ENCODE data around the gene TBCEL. TPM values are rescaled to one million over a fixed set of nuclear protein-coding genes. Genes with fewer than 3 reads are reported as not detected.

TBCEL gene
- total RNA-seq, 1 donor from 2014 or later, result 31.2 TPM

DNA sequence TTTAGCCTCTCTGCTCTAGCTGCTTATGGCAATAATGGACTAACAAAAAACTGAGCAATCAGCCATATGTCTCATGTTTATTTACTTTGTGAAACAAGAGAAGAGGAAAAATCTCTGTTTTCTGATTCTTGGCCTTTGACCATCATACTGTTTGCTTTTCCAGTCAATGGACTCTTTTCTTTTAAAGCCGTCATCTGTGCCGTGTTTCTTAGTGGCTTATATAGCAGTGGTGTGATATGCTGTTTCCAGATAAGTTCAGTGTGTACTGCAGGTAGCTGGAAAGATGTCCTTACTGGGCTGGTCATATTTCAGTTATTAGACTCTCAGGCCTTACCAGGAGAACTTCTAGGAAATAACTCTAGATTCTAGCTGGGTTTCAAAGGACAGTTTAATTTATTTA, 43.6 kb downstream of the TBCEL start:
- Mint-ChIP-seq H3K4me1 (ENCODE audit: unreplicated experiment) (peaks cover 10% of the 10 kb centered on the region), H3K36me3 (ENCODE audit: low read depth, unreplicated experiment) (peaks cover 25% of the 10 kb centered on the region), H3K27ac (ENCODE audit: unreplicated experiment) (no peak overlapping the region), H3K4me3 (ENCODE audit: unreplicated experiment) (no peak overlapping the region), H3K27me3 (ENCODE audit: unreplicated experiment) (no peaks in the 10 kb centered on the region), H3K9me3 (ENCODE audit: unreplicated experiment) (no peaks in the 10 kb centered on the region)
- no peak for DNase-seq (ENCODE audit: low spot score)
- TF ChIP-seq CTCF (IDR thresholded peaks at IDR 0.05; ENCODE audit: unreplicated experiment), result no peak

GRCh38 chr11:121067962-121068647, 44.2 kb downstream of the TBCEL start:
- H3K9me3 Mint-ChIP-seq (ENCODE audit: unreplicated experiment), result no peaks in the 10 kb centered on the region

DNA sequence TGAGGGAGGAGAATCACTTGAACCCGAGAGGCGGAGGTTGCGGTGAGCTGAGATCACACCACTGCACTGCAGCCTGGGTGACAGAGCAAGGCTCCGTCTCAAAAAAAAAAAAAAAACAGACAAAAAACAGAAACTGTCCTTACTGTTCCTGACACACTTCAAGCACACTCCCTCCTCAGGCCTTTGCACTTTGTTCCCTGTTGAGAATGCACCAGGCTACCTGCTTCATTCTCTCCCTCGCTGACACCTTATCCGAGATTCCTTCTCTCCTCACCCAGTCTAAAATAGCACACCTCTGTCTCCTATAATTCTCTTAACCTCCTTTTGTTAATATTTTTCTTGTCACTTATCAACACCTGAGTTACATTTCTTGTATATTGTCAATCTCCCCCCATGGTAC, 44.9 kb downstream of the TBCEL start:
- peaks cover 25% of the 10 kb centered on the region for H3K36me3 Mint-ChIP-seq (ENCODE audit: low read depth, unreplicated experiment)
- no peak overlapping the region for H3K27ac Mint-ChIP-seq (ENCODE audit: unreplicated experiment)
- no peaks in the 10 kb centered on the region for H3K27me3 Mint-ChIP-seq (ENCODE audit: unreplicated experiment)
- H3K4me1 Mint-ChIP-seq (ENCODE audit: unreplicated experiment), result peaks cover 10% of the 10 kb centered on the region
- TF ChIP-seq CTCF (IDR thresholded peaks at IDR 0.05; ENCODE audit: unreplicated experiment), result no peak
- H3K9me3 Mint-ChIP-seq (ENCODE audit: unreplicated experiment), result no peaks in the 10 kb centered on the region
- H3K4me3 Mint-ChIP-seq (ENCODE audit: unreplicated experiment), result no peak overlapping the region
- DNase-seq (ENCODE audit: low spot score), result no peak

More at GRCh38 chr11:121067962-121068647, 44.2 kb downstream of the TBCEL start:
- Mint-ChIP-seq H3K4me1 (ENCODE audit: unreplicated experiment) (peaks cover 10% of the 10 kb centered on the region), H3K27ac (ENCODE audit: unreplicated experiment) (no peak overlapping the region), H3K4me3 (ENCODE audit: unreplicated experiment) (no peak overlapping the region), H3K36me3 (ENCODE audit: low read depth, unreplicated experiment) (peaks cover 25% of the 10 kb centered on the region), H3K27me3 (ENCODE audit: unreplicated experiment) (no peaks in the 10 kb centered on the region)
- no peak for DNase-seq (ENCODE audit: low spot score)
- TF ChIP-seq CTCF (IDR thresholded peaks at IDR 0.05; ENCODE audit: unreplicated experiment), result no peak

DNA sequence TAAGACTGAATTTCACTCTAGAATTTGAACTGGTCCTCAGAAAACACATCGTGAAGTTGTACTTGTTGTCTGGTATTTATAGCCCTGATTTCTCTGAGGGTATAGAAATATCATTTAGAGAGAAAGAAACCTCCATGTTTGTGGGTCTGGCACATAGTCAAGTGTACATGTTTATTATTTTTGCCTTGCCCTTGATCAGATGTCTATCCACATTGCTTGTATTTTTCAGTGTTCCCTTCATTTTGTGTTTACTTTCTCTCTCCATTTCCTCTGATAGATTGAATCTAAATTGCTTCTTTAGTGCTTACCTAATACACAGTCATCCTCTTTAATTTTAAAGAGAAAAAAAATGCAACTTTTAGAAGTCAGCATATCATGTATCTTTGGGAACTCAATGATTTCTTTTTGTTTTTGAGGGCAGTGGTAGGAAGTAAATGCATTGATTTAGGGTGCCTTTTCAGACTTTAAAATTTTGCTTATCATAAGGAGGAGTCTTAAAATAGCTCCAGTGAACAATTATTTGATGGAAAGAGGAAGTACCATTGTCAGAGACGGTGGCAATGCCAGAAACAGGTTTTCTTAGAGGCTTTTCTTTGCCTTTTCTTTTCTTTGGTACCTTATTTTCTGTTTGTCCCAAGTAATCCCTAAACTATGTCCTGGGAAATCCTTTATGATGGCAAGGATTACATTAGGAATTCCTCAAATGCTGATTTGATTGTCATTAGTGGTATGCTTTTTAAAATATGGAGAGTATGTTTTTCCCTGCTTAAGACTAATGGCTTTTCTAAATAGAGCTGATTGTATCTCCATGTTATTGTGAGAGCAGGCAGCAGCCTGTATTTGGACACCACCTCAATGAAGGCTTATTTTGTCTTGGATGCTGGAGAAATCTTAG, 47.3 kb downstream of the TBCEL start:
- no peak for DNase-seq (ENCODE audit: low spot score)
- Mint-ChIP-seq H3K36me3 (ENCODE audit: low read depth, unreplicated experiment) (peaks cover 18% of the 10 kb centered on the region), H3K4me1 (ENCODE audit: unreplicated experiment) (peaks cover 10% of the 10 kb centered on the region), H3K27ac (ENCODE audit: unreplicated experiment) (peak overlapping the region; percentile 9), H3K4me3 (ENCODE audit: unreplicated experiment) (no peak overlapping the region), H3K27me3 (ENCODE audit: unreplicated experiment) (no peaks in the 10 kb centered on the region), H3K9me3 (ENCODE audit: unreplicated experiment) (no peaks in the 10 kb centered on the region)
- no peak for TF ChIP-seq CTCF (IDR thresholded peaks at IDR 0.05; ENCODE audit: unreplicated experiment)
